Measurements from ENCODE around the gene KDM7A. TPM values are rescaled to one million over a fixed set of nuclear protein-coding genes. Genes with fewer than 3 reads are reported as not detected.
A peak's percentile ranks its signal among the peaks of the same experiment; 100 is the strongest.

The KDM7A gene
- total RNA-seq, 2 donors from 2014 or later: 5.3 to 9.6 TPM

DNA sequence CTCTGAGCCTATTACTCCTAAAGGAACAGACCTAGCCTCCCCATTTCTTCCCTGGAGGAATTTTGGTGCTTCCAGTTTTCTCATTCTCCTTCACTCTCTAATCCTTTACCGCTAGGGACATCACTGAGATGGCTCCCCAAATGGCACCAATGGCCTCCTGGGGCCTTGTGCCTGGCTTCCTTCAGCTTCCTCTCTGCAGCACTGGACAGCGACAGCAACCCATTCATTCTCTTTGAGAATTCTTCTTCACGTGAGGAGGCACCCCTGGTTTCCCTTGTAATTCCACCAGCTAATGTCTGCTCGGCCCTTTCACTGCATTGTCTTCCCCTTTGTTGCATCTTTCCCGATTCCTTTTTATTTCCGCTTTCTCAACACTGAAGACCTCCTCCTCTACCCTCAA, 24.6 kb upstream of the KDM7A start:
- 86 to 87% methylated on average over 6 of the region's 6 CpGs for WGBS, 2 donors
- Histone ChIP-seq H3K36me3 (replicated peaks in 1 of 2; ENCODE audit: insufficient read depth in 1 of 2, low read depth in 2 of 2) (no peaks in the 10 kb centered on the region), H3K4me1 (no peaks in the 10 kb centered on the region), H3K27me3 (no peaks in the 10 kb centered on the region), H3K4me3 (no peak overlapping the region), H3K27ac (no peak overlapping the region), H3K9me3 (no peaks in the 10 kb centered on the region)
- DNase-seq (no peak), ATAC-seq (no peak)
- intact Hi-C loops (cut with DNase I): no loop called here
- TF ChIP-seq POLR2A (IDR thresholded peaks at IDR 0.05): no peak
- TF ChIP-seq CTCF (IDR thresholded peaks at IDR 0.05): no peak

DNA sequence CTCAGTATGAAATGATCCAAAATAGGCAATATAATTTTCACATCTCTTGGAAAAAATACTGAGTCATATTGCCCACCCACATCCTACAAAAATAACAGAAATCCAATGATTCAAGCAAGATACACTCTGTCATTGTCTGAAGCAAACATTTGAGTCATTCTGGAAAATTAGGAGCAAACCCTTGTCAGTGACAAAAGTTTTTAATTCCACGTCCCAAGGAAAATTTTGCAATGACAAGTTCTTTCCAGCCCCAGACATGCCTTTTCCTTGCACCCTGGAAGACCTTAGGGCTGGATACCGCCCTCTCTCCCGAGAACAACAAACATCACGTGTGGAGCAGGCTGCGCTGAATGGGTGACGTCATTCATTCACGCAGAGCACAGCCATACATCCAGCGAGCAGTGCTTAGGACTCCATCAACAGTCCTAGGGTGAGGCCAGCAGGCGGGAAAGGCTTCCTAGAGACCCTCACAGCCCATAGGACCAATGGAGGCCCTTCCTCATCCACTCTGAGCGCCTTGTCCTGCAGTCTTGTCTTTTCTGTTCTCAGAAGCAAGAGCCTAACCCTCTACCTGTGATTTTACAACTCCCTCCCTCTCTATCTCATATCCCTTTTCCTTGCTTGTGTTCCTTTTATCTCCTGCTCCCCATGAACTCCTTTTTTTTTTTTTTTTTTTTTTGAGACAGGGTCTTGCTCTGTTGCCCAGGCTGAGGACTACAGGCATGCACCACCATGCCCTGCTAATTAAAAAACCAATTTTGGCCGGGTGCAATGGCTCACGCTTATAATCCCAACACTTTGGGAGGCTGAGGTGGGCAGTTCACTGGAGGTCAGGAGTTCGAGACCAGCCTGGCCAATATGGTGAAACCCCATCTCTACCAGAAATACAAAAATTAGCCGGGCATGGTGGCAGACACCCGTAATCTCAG, 23.5 kb upstream of the KDM7A start:
- TF ChIP-seq CTCF (IDR thresholded peaks at IDR 0.05) (no peak), POLR2A (IDR thresholded peaks at IDR 0.05) (no peak)
- no peak overlapping the region for H3K27ac ChIP-seq
- H3K27me3 ChIP-seq: no peaks in the 10 kb centered on the region
- intact Hi-C loops (cut with DNase I): no loop called here
- DNase-seq: peak in 3 of 4 donors; percentile 22 to 33 (median 28)
- peak; percentile 58 for ATAC-seq
- no peaks in the 10 kb centered on the region for H3K36me3 ChIP-seq (replicated peaks in 1 of 2; ENCODE audit: insufficient read depth in 1 of 2, low read depth in 2 of 2)
- no peaks in the 10 kb centered on the region for H3K4me1 ChIP-seq
- WGBS, 2 donors: 75 to 83% methylated on average over 13 to 15 of the region's 15 CpGs
- H3K4me3 ChIP-seq: no peak overlapping the region
- no peaks in the 10 kb centered on the region for H3K9me3 ChIP-seq

DNA sequence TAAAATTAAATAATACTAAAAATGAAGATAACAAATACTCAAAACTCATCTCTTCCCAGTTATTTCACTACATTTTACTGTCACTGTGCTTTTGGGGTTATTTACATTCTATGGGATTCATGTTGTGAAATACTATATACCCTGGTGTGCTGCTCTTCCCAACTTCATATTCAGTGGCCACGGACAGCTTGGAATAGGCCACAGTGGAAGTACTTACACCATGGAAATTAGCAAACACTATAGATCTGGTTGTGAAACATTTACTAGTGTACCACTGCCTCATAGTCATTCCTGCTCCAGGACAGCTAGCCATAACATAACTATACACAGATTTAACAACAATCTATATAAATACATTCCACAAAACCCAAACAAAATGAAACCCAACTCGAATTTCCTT, 21.2 kb upstream of the KDM7A start:
- Histone ChIP-seq H3K27me3 (no peaks in the 10 kb centered on the region), H3K4me1 (no peaks in the 10 kb centered on the region)
- 74 to 75% methylated on average over 2 of the region's 2 CpGs for WGBS, 2 donors

DNA sequence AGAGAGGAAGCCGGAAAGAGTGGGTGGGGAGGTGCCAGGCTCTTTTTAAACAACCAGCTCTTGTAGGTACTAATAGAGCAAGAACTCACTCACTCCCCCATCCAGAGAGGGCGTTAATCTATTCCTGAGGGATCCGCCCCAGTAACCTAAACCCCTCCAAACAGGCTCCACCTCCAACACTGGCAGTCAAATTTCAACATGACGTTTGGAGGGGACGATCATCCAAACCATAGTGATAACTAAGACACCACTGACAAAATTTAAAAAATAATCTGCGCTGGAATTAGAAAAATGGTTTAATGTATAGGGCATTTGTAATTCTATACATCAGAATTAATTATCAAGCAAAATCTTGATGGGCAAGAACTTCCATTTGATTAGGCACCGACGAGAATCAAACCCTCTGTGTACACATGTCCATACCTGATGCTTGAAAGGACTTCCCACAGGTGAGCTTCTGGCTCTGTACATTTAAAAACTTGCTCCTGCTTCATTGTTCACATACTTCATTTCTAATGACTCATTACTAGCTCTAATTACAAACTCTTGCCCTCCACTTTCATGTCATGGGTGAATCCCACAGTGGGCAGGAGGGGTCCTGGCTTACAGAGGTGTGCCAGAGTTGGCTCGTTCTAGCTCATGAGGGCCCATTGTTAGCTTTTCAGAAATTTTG, 20.6 kb upstream of the KDM7A start:
- intact Hi-C loops (cut with DNase I): no loop called here
- Histone ChIP-seq H3K9me3 (no peaks in the 10 kb centered on the region), H3K4me3 (no peak overlapping the region), H3K27ac (no peak overlapping the region), H3K4me1 (no peaks in the 10 kb centered on the region), H3K36me3 (replicated peaks in 1 of 2; ENCODE audit: insufficient read depth in 1 of 2, low read depth in 2 of 2) (no peaks in the 10 kb centered on the region), H3K27me3 (no peaks in the 10 kb centered on the region)
- DNase-seq: no peak
- ATAC-seq: no peak
- TF ChIP-seq POLR2A (IDR thresholded peaks at IDR 0.05): no peak
- TF ChIP-seq CTCF (IDR thresholded peaks at IDR 0.05): no peak
- WGBS, 2 donors: 69 to 76% methylated on average over 9 of the region's 9 CpGs

More for the DNA sequence above, 21.2 kb upstream of the KDM7A start:
- TF ChIP-seq POLR2A (IDR thresholded peaks at IDR 0.05): no peak
- no peak for TF ChIP-seq CTCF (IDR thresholded peaks at IDR 0.05)
- Histone ChIP-seq H3K36me3 (replicated peaks in 1 of 2; ENCODE audit: insufficient read depth in 1 of 2, low read depth in 2 of 2) (no peaks in the 10 kb centered on the region), H3K27ac (no peak overlapping the region), H3K9me3 (no peaks in the 10 kb centered on the region), H3K4me3 (no peak overlapping the region)
- no peak for ATAC-seq
- no peak for DNase-seq
- intact Hi-C loops (cut with DNase I): no loop called here
